ENCODE results near the gene TNFRSF8. TPM values are rescaled to one million over a fixed set of nuclear protein-coding genes. Genes with fewer than 3 reads are reported as not detected.
"Not testable (repeated sequence)": the region's sequence is repeated elsewhere in the genome, so short reads cannot be mapped to it uniquely, and the experiment has no call there.

TNFRSF8 gene
- total RNA-seq, 5 donors from 2014 or later (not counting 1 experiment from before 2014, with no cell fraction given): 0.20 to 0.53 (median 0.33) TPM; not detected in 1

DNA sequence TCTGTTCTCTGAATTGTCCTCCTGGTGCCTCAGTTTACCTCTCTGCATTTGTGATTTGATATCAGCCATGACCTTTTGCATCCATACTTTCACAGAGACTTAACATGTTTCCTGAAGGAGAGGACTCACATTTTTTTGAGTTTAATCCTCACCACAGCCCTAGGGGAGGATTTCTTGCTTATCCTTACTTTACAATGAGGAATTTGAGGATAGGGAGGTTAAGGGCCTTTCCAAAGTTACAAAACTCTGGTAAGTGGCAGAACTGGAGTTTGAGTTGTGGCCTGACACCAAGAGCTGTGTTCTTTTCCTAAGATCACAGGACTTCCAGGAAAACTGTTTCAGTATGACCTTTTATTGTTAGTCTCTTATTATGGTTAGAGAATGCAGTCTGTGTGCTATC lies 34.2 kb downstream of the TNFRSF8 start:
- CTCF ChIA-PET: interaction anchor here in 1 of 2 donors (0.7 kb wide), 1 partner anchor 129 kb away, joined by 3 read pairs; no protein-coding TSS in a partner anchor
- no peak for ATAC-seq (replicated peaks in 1 of 4)

DNA sequence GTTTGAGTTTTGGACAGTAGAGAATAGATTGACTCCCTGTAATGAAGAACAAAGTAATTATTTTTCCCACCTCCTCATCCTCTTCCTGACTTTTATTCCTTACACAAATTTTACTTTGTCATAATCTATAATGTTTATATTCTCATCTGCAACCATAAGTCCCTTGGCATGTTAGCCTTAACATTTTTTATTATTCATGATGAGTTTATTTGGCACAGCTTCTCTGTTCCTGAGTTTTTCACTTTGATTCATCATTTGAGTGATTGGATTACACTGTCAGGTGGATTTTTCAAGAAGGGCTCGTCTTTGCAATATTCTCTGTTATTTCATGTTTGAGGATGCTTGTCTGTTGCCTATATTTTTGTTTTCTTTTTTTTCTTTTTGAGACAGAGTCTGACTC lies 35.7 kb downstream of the TNFRSF8 start:
- Mint-ChIP-seq H3K9me3 (peaks cover 0 to 8% (median 5%) of the 10 kb centered on the region in 3 donors), H3K4me1 (peaks cover 3 to 10% (median 8%) of the 10 kb centered on the region in 3 donors), H3K27ac (no peak overlapping the region), H3K36me3 (no peaks in the 10 kb centered on the region), H3K4me3 (no peak overlapping the region), H3K27me3 (no peaks in the 10 kb centered on the region)
- H3K27me3 ChIP-seq (replicated peaks in 1 of 2; ENCODE audit: control insufficient read depth in 2 of 2, extremely low read depth in 1 of 2, insufficient read depth in 2 of 2, low read length in 1 of 2): no peaks in the 10 kb centered on the region
- ChIA-PET CTCF (no interaction called here), POLR2A (no interaction called here)
- peaks cover 0 to 13% of the 10 kb centered on the region in 2 experiments for H3K4me1 ChIP-seq (ENCODE audit: control insufficient read depth in 1 of 2, extremely low read depth in 1 of 2, insufficient read depth in 2 of 2, low read length in 2 of 2)
- DNase-seq: no peak
- H3K4me3 ChIP-seq (ENCODE audit: control insufficient read depth in 1 of 2, extremely low read depth in 1 of 2, low read length in 1 of 2): no peak overlapping the region
- H3K9me3 ChIP-seq: no peaks in the 10 kb centered on the region
- H3K27ac ChIP-seq (ENCODE audit: low read length): no peak overlapping the region
- WGBS (ENCODE audit: insufficient coverage): 100% methylated on average over 1 of the region's 1 CpG
- ATAC-seq (replicated peaks in 1 of 4): no peak
- H3K36me3 ChIP-seq (ENCODE audit: control insufficient read depth in 2 of 2, extremely low read depth in 1 of 2, insufficient read depth in 1 of 2, low read length in 1 of 2): no peaks in the 10 kb centered on the region

More for the DNA sequence above, 34.2 kb downstream of the TNFRSF8 start:
- H3K9me3 Mint-ChIP-seq: peaks cover 0 to 8% (median 5%) of the 10 kb centered on the region in 3 donors
- POLR2A ChIA-PET: no interaction called here
- H3K4me3 Mint-ChIP-seq: no peak overlapping the region
- H3K36me3 ChIP-seq (ENCODE audit: control insufficient read depth in 2 of 2, extremely low read depth in 1 of 2, insufficient read depth in 1 of 2, low read length in 1 of 2): no peaks in the 10 kb centered on the region
- no peaks in the 10 kb centered on the region for H3K36me3 Mint-ChIP-seq
- H3K4me3 ChIP-seq (ENCODE audit: control insufficient read depth in 1 of 2, extremely low read depth in 1 of 2, low read length in 1 of 2): no peak overlapping the region
- H3K27ac ChIP-seq (ENCODE audit: low read length): no peak overlapping the region
- no peak for DNase-seq
- H3K27me3 Mint-ChIP-seq: no peaks in the 10 kb centered on the region
- H3K4me1 ChIP-seq (ENCODE audit: control insufficient read depth in 1 of 2, extremely low read depth in 1 of 2, insufficient read depth in 2 of 2, low read length in 2 of 2): peaks cover 0 to 4% of the 10 kb centered on the region in 2 experiments
- H3K27me3 ChIP-seq (replicated peaks in 1 of 2; ENCODE audit: control insufficient read depth in 2 of 2, extremely low read depth in 1 of 2, insufficient read depth in 2 of 2, low read length in 1 of 2): no peaks in the 10 kb centered on the region
- H3K9me3 ChIP-seq: no peaks in the 10 kb centered on the region
- peaks cover 0 to 5% (median 0%) of the 10 kb centered on the region in 3 donors for H3K4me1 Mint-ChIP-seq
- no peak overlapping the region for H3K27ac Mint-ChIP-seq

DNA sequence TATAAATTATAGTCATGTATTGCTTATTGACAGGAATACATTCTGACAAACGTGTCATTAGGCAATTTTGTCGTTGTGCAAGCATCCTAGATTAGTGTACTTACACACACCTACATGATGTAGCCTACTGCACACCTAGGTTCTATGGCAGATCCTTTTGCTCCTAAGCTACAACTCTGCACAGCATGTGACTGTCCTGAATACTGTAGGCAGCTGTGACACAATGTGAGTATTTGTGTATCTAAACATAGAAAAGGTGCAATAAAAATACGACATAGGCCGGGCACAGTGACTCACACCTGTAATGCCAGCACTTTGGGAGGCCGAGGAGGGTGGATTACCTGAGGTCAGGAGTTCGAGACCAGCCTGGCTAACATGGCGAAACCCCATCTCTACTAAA lies 36.5 kb downstream of the TNFRSF8 start:
- H3K27me3 Mint-ChIP-seq: no peaks in the 10 kb centered on the region
- H3K4me1 Mint-ChIP-seq: peaks cover 3 to 10% (median 9%) of the 10 kb centered on the region in 3 donors
- H3K9me3 Mint-ChIP-seq: peaks cover 0 to 8% (median 5%) of the 10 kb centered on the region in 3 donors
- ChIA-PET POLR2A (no interaction called here), CTCF (no interaction called here)
- Histone ChIP-seq H3K4me1 (ENCODE audit: control insufficient read depth in 1 of 2, extremely low read depth in 1 of 2, insufficient read depth in 2 of 2, low read length in 2 of 2) (peaks cover 0 to 13% of the 10 kb centered on the region in 2 experiments), H3K27ac (ENCODE audit: low read length) (no peak overlapping the region), H3K36me3 (ENCODE audit: control insufficient read depth in 2 of 2, extremely low read depth in 1 of 2, insufficient read depth in 1 of 2, low read length in 1 of 2) (no peaks in the 10 kb centered on the region), H3K9me3 (no peaks in the 10 kb centered on the region), H3K27me3 (replicated peaks in 1 of 2; ENCODE audit: control insufficient read depth in 2 of 2, extremely low read depth in 1 of 2, insufficient read depth in 2 of 2, low read length in 1 of 2) (no peaks in the 10 kb centered on the region), H3K4me3 (ENCODE audit: control insufficient read depth in 1 of 2, extremely low read depth in 1 of 2, low read length in 1 of 2) (no peak overlapping the region)
- H3K4me3 Mint-ChIP-seq: no peak overlapping the region
- H3K27ac Mint-ChIP-seq: no peak overlapping the region
- no peaks in the 10 kb centered on the region for H3K36me3 Mint-ChIP-seq
- DNase-seq (no peak), ATAC-seq (replicated peaks in 1 of 4) (no peak)
- no CpG with 5 or more reads among the region's 7 CpGs for WGBS (ENCODE audit: insufficient coverage)

DNA sequence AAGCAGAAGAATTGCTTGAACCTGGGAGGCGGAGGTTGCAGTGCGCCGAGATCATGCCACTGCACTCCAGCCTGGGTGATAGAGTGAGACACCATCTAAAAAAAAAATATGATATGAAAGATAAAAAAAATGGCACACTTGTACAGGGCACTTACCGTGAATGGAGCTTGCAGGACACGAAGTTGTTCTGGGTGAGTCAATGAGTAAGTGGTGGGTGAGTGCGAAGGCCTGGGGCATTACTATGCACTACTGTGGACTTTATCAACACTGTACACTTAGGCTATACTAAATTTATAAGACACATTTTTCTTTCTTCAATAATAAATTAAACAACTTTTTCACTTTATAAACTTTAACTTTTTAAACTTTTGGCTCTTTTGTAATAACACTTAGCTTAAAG lies 37.0 kb downstream of the TNFRSF8 start:
- no peak overlapping the region for H3K4me3 Mint-ChIP-seq
- no CpG with 5 or more reads among the region's 6 CpGs for WGBS (ENCODE audit: insufficient coverage)
- peaks cover 3 to 10% (median 9%) of the 10 kb centered on the region in 3 donors for H3K4me1 Mint-ChIP-seq
- Histone ChIP-seq H3K4me1 (ENCODE audit: control insufficient read depth in 1 of 2, extremely low read depth in 1 of 2, insufficient read depth in 2 of 2, low read length in 2 of 2) (peaks cover 0 to 13% of the 10 kb centered on the region in 2 experiments), H3K9me3 (no peaks in the 10 kb centered on the region), H3K27ac (ENCODE audit: low read length) (no peak overlapping the region), H3K4me3 (ENCODE audit: control insufficient read depth in 1 of 2, extremely low read depth in 1 of 2, low read length in 1 of 2) (no peak overlapping the region), H3K36me3 (ENCODE audit: control insufficient read depth in 2 of 2, extremely low read depth in 1 of 2, insufficient read depth in 1 of 2, low read length in 1 of 2) (no peaks in the 10 kb centered on the region), H3K27me3 (replicated peaks in 1 of 2; ENCODE audit: control insufficient read depth in 2 of 2, extremely low read depth in 1 of 2, insufficient read depth in 2 of 2, low read length in 1 of 2) (no peaks in the 10 kb centered on the region)
- no peaks in the 10 kb centered on the region for H3K36me3 Mint-ChIP-seq
- ChIA-PET CTCF (interaction anchor here in 1 of 2 donors (0.7 kb wide), 1 partner anchor 546 kb away, joined by 3 read pairs; no protein-coding TSS in a partner anchor), POLR2A (no interaction called here)
- H3K27me3 Mint-ChIP-seq: no peaks in the 10 kb centered on the region
- no peak for ATAC-seq (replicated peaks in 1 of 4)
- no peak for DNase-seq
- H3K27ac Mint-ChIP-seq: no peak overlapping the region
- H3K9me3 Mint-ChIP-seq: peaks cover 0 to 8% (median 5%) of the 10 kb centered on the region in 3 donors

DNA sequence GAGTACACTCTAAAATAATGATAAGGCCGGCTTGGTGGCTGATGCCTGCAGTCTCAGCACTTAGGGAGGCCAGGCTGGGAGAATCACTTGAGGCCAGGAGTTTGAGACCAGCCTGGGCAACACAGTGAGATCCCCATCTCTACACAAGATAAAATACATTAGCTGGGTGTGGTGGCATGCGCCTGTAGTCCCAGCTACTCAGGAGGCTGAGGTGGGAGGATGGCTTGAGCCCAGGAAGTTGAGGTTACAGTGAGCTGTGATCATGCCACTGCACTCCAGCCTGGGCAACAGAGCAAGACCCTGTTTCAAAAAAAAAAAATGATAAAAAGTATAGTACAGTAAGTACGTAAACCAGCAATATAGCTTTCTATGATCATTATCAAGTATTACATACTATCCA lies 38.0 kb downstream of the TNFRSF8 start:
- H3K4me1 Mint-ChIP-seq; H3K9me3 Mint-ChIP-seq; H3K36me3 Mint-ChIP-seq; H3K27me3 Mint-ChIP-seq; H3K4me3 Mint-ChIP-seq; H3K9me3 ChIP-seq; H3K4me3 ChIP-seq (ENCODE audit: control insufficient read depth in 1 of 2, extremely low read depth in 1 of 2, low read length in 1 of 2); ATAC-seq (replicated peaks in 1 of 4); H3K27ac Mint-ChIP-seq; H3K27me3 ChIP-seq (replicated peaks in 1 of 2; ENCODE audit: control insufficient read depth in 2 of 2, extremely low read depth in 1 of 2, insufficient read depth in 2 of 2, low read length in 1 of 2); DNase-seq; CTCF ChIA-PET; H3K36me3 ChIP-seq (ENCODE audit: control insufficient read depth in 2 of 2, extremely low read depth in 1 of 2, insufficient read depth in 1 of 2, low read length in 1 of 2); H3K27ac ChIP-seq (ENCODE audit: low read length): not testable (repeated sequence)
- peaks cover 0 to 13% of the 10 kb centered on the region in 2 experiments for H3K4me1 ChIP-seq (ENCODE audit: control insufficient read depth in 1 of 2, extremely low read depth in 1 of 2, insufficient read depth in 2 of 2, low read length in 2 of 2)
- WGBS (ENCODE audit: insufficient coverage): no CpG with 5 or more reads among the region's 3 CpGs
- POLR2A ChIA-PET: interaction anchor here in 1 of 2 donors (0.6 kb wide), 1 partner anchor 117 kb away, joined by 8 read pairs; no protein-coding TSS in a partner anchor

DNA sequence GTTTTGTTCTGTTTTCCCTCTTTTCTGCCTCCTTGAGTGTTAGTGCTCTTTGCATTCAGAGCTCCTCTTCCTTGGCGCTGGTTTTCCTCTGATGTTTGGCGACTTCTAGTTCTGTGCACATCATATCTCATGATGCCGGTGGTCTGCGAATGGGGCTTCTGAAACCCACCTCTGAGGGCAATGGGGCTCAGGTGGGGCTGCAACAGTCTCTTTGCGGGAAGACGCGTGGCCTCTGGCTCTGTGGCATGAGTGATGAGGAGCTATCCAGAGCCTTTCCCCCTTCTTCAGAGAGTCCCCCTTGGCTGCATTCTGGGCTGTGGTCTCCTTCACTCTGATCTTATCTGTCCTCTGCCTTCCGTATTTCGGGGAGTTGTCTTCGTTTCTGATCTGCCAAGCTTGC lies 39.0 kb downstream of the TNFRSF8 start:
- WGBS (ENCODE audit: insufficient coverage): 100% methylated on average over 3 of the region's 10 CpGs
- Mint-ChIP-seq H3K36me3 (no peaks in the 10 kb centered on the region), H3K27me3 (no peaks in the 10 kb centered on the region), H3K4me1 (peaks cover 3 to 10% (median 9%) of the 10 kb centered on the region in 3 donors), H3K27ac (no peak overlapping the region), H3K9me3 (peaks cover 0 to 8% (median 5%) of the 10 kb centered on the region in 3 donors), H3K4me3 (no peak overlapping the region)
- peaks cover 0 to 4% of the 10 kb centered on the region in 2 experiments for H3K27me3 ChIP-seq (replicated peaks in 1 of 2; ENCODE audit: control insufficient read depth in 2 of 2, extremely low read depth in 1 of 2, insufficient read depth in 2 of 2, low read length in 1 of 2)
- H3K9me3 ChIP-seq: no peaks in the 10 kb centered on the region
- H3K27ac ChIP-seq (ENCODE audit: low read length): no peak overlapping the region
- DNase-seq: no peak
- CTCF ChIA-PET: no interaction called here
- POLR2A ChIA-PET: interaction anchor here in 1 of 2 donors (0.6 kb wide), 1 partner anchor 8 kb away, joined by 4 read pairs; no protein-coding TSS in a partner anchor
- ATAC-seq (replicated peaks in 1 of 4): no peak
- H3K4me1 ChIP-seq (ENCODE audit: control insufficient read depth in 1 of 2, extremely low read depth in 1 of 2, insufficient read depth in 2 of 2, low read length in 2 of 2): peaks cover 0 to 13% of the 10 kb centered on the region in 2 experiments
- H3K36me3 ChIP-seq (ENCODE audit: control insufficient read depth in 2 of 2, extremely low read depth in 1 of 2, insufficient read depth in 1 of 2, low read length in 1 of 2): no peaks in the 10 kb centered on the region
- H3K4me3 ChIP-seq (ENCODE audit: control insufficient read depth in 1 of 2, extremely low read depth in 1 of 2, low read length in 1 of 2): no peak overlapping the region
